MCF 10A (cell line): ENCODE measurements around the gene AGTRAP. TPM values are rescaled to one million over a fixed set of nuclear protein-coding genes. Genes with fewer than 3 reads are reported as not detected.

Experiments
- BruUV-seq: library from RNA; stranded (reverse); fragments of 400-500 nt; replicated peaks from 2 replicates; lab custom pipeline; 2021; lab: Mats Ljungman, UMichigan
- CTCF ChIA-PET: fragments of 300-600 bp; sonication (Branson Sonifier 250); formaldehyde crosslinking; extraction: SDS; loops from one replicate; lab custom pipeline; 2021; ENCODE audit warnings: antibody characterized with exemption, inconsistent platforms; lab: Yijun Ruan, JAX
- POLR2A ChIA-PET: fragments of 300-600, 350-650 bp; sonication (Branson Sonifier 250); formaldehyde crosslinking; extraction: SDS; loops from one replicate; lab custom pipeline; 2020; ENCODE audit warnings: antibody characterized with exemption, inconsistent platforms; lab: Yijun Ruan, JAX
- DNase-seq: peaks from one replicate; pipeline ENCODE4 v3.0.0-alpha.2; 2018; ENCODE audit not compliant: unreplicated experiment
- H3K27ac Mint-ChIP-seq: one replicate; pipeline ENCODE4 v1.8.0; 2022; ENCODE audit warnings: mild to moderate bottlenecking, low read depth, mixed read lengths; ENCODE audit not compliant: unreplicated experiment
- H3K27me3 Mint-ChIP-seq: one replicate; pipeline ENCODE4 v1.8.0; 2022; ENCODE audit warnings: mixed read lengths; ENCODE audit not compliant: insufficient read depth, unreplicated experiment
- H3K36me3 Mint-ChIP-seq: one replicate; pipeline ENCODE4 v1.8.0; 2022; ENCODE audit warnings: mild to moderate bottlenecking, moderate library complexity, mixed read lengths; ENCODE audit not compliant: insufficient read depth, unreplicated experiment
- H3K4me1 Mint-ChIP-seq: one replicate; pipeline ENCODE4 v1.8.0; 2022; ENCODE audit warnings: mixed read lengths; ENCODE audit not compliant: insufficient read depth, unreplicated experiment
- H3K4me3 Mint-ChIP-seq: one replicate; pipeline ENCODE4 v1.8.0; 2022; ENCODE audit warnings: mild to moderate bottlenecking, moderate library complexity, mixed read lengths; ENCODE audit not compliant: unreplicated experiment
- H3K9me3 Mint-ChIP-seq: one replicate; pipeline ENCODE4 v1.8.0; 2022; ENCODE audit warnings: mixed read lengths; ENCODE audit not compliant: unreplicated experiment
- CTCF ChIP-seq: fragments of 200-600 bp; IDR thresholded peaks from one replicate; pipeline ENCODE4 v1.8.0; 2022; ENCODE audit warnings: antibody characterized with exemption, mild to moderate bottlenecking; ENCODE audit not compliant: unreplicated experiment
- intact Hi-C: fragments of 100-400 bp; cut with micrococcal nuclease; formaldehyde crosslinking; loops from 2 replicates; pipeline ENCODE4 v1.14.1; 2022
- total RNA-seq: library from RNA; stranded (reverse); gene quantifications from 2 replicates; pipeline ENCODE4 v1.2.3, GENCODE V29; 2022

The AGTRAP gene
- total RNA-seq, 1 experiment from 2014 or later, result 73.1 TPM

- Mint-ChIP-seq H3K9me3 (no peaks in the 10 kb centered on the region), H3K27me3 (no peaks in the 10 kb centered on the region), H3K36me3 (no peaks in the 10 kb centered on the region), H3K27ac (no peak overlapping the region), H3K4me1 (no peaks in the 10 kb centered on the region), H3K4me3 (no peak overlapping the region)
- intact Hi-C loops, result no loop called here
- no TSS peak for BruUV-seq
- TF ChIP-seq CTCF, result no peak
- ChIA-PET CTCF (interaction anchor here (1.0 kb wide), 1 partner anchor 538 kb away, joined by 3 read pairs; no protein-coding TSS in a partner anchor), POLR2A (no interaction called here)
- DNase-seq, result no peak
These were observed 43.9 kb downstream of the AGTRAP start for GRCh38 chr1:11779715-11780379.

- ChIA-PET CTCF (interaction anchor here (1.0 kb wide), 1 partner anchor 539 kb away, joined by 3 read pairs; no protein-coding TSS in a partner anchor), POLR2A (interaction anchor here (1.2 kb wide), 1 partner anchor 10 kb away, joined by 3 read pairs; no protein-coding TSS in a partner anchor)
- intact Hi-C loops, result no loop called here
- DNase-seq, result no peak
- Mint-ChIP-seq H3K27me3 (no peaks in the 10 kb centered on the region), H3K9me3 (no peaks in the 10 kb centered on the region), H3K4me1 (no peaks in the 10 kb centered on the region), H3K4me3 (no peak overlapping the region), H3K36me3 (no peaks in the 10 kb centered on the region), H3K27ac (peak overlapping the region; percentile 4)
- TF ChIP-seq CTCF, result no peak
- no TSS peak for BruUV-seq
These were observed 44.6 kb downstream of the AGTRAP start for GRCh38 chr1:11780380-11781147.

- CTCF ChIA-PET, result no interaction called here
- no peaks in the 10 kb centered on the region for H3K36me3 Mint-ChIP-seq
- no peaks in the 10 kb centered on the region for H3K27me3 Mint-ChIP-seq
- BruUV-seq, result no TSS peak
- no peak for DNase-seq
- no peak overlapping the region for H3K4me3 Mint-ChIP-seq
- H3K4me1 Mint-ChIP-seq, result no peaks in the 10 kb centered on the region
- no peak for TF ChIP-seq CTCF
- intact Hi-C loops, result no loop called here
- no peak overlapping the region for H3K27ac Mint-ChIP-seq
- no peaks in the 10 kb centered on the region for H3K9me3 Mint-ChIP-seq
- POLR2A ChIA-PET, result interaction anchor here (1.2 kb wide), 1 partner anchor 10 kb away, joined by 3 read pairs; no protein-coding TSS in a partner anchor
These were observed 45.4 kb downstream of the AGTRAP start for GRCh38 chr1:11781297-11781696.

- ChIA-PET POLR2A (interaction anchor here (0.9 to 1.2 kb wide), 3 partner anchors 9 to 21 kb away, joined by 3 to 6 read pairs (median 5); no protein-coding TSS in a partner anchor), CTCF (no interaction called here)
- BruUV-seq, result no TSS peak
- Mint-ChIP-seq H3K27ac (no peak overlapping the region), H3K36me3 (no peaks in the 10 kb centered on the region), H3K4me3 (no peak overlapping the region), H3K9me3 (no peaks in the 10 kb centered on the region), H3K4me1 (no peaks in the 10 kb centered on the region), H3K27me3 (no peaks in the 10 kb centered on the region)
- no peak for TF ChIP-seq CTCF
- intact Hi-C loops, result no loop called here
- DNase-seq, result no peak
These were observed 46.3 kb downstream of the AGTRAP start for GRCh38 chr1:11782127-11782708.
